GM13977 (cell line): ENCODE results near the gene NFU1.
A peak's percentile ranks its signal among the peaks of the same experiment; 100 is the strongest.
"Not testable (repeated sequence)": the region's sequence is repeated elsewhere in the genome, so short reads cannot be mapped to it uniquely, and the experiment has no call there.

ENCODE experiments used
- DNase-seq: peaks from one replicate; pipeline ENCODE4 v3.0.0; 2012; ENCODE audit warnings: low spot score
- in situ Hi-C: fragments of 300-500 bp; cut with MboI; formaldehyde crosslinking; loops from one replicate; pipeline ENCODE4 v1.12.0; 2022; ENCODE audit warnings: low sequenced_read_pairs, low pct_unique_long_range_greater_than_20kb, mixed read lengths, inconsistent platforms; ENCODE audit not compliant: unreplicated experiment
- TF ChIP-seq, protein P1 (sequence below): IDR thresholded peaks from 2 replicates; pipeline ENCODE4 v1.5.1; 2012; ENCODE audit warnings: mild to moderate bottlenecking, control low read depth; ENCODE audit not compliant: insufficient read depth; ENCODE audit errors: extremely low read depth, missing control alignments

Gene NFU1

DNA sequence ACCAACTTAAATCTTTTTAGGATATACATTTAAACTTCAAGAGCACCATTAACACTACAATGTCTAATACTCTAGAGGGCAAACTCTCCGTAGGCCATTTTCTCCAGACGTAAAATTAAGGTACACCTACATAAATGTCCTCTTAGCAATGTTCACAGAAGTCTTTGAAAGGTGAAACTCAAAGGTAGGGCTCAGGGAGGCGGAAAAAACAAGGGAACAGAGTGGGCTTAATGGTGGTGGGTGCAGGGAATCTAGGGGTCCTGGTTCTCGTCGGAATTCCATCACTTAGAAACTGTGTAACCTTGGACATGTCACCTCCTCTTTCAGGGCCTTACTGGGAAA lies 668 bp downstream of the NFU1 start:
- TF ChIP-seq, protein P1, sequence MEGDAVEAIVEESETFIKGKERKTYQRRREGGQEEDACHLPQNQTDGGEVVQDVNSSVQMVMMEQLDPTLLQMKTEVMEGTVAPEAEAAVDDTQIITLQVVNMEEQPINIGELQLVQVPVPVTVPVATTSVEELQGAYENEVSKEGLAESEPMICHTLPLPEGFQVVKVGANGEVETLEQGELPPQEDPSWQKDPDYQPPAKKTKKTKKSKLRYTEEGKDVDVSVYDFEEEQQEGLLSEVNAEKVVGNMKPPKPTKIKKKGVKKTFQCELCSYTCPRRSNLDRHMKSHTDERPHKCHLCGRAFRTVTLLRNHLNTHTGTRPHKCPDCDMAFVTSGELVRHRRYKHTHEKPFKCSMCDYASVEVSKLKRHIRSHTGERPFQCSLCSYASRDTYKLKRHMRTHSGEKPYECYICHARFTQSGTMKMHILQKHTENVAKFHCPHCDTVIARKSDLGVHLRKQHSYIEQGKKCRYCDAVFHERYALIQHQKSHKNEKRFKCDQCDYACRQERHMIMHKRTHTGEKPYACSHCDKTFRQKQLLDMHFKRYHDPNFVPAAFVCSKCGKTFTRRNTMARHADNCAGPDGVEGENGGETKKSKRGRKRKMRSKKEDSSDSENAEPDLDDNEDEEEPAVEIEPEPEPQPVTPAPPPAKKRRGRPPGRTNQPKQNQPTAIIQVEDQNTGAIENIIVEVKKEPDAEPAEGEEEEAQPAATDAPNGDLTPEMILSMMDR: peak; percentile 9

DNA sequence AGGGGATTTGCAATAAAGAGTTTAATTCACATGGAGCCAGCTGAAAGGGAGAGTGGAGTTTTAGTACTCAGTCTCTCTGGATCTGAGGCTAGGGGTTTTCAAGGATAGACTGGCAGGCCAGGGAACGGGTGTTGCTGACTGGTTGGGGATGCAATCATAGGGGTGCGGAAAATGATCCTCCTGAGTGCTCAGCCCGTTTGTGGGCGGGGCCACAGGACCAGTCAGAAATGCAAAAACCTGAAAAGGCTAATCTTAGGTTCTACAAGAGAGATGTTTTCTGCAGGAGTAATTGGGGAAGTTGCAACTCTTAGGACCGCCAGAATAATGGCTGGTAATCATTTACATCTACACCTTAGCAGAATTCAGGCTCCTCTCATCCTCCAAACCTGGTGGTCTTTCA lies 2.5 kb downstream of the NFU1 start:
- TF ChIP-seq, protein P1: no peak
- in situ Hi-C loops: no loop called here
- no peak for DNase-seq

More for the DNA sequence above, 668 bp downstream of the NFU1 start:
- peak; percentile 37 for DNase-seq
- in situ Hi-C loops: no loop called here

DNA sequence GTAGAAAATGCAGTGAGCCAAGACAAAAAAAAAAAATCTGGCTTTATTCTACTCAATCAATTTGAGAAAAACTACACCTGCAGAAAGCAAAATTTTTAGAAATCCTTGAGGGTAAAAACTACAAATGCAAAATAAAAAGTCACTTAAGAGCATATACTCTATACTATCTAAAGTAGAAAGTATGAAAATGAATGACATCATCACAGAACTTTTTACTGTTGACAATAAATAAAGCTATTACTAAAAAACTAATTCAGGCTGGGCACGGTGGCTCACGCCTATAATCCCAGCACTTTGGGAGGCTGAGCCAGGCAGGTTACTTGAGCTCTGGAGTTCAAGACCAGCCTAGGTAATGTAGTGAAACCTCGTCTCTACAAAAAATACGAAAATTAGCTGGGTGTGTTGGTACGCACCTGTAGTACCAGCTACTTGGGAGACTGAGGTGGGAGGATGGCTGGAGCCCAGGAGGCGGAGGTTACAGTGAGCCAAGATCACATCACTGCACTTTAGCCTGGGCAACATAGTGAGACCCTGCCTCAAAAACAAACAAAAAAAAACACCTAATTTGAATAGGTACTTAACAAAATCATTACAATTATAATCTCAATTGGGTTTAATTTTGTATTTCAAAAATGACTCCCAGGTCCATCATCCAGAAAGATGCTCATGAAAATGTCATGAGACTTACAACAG lies 7.6 kb downstream of the NFU1 start:
- TF ChIP-seq, protein P1: no peak
- no peak for DNase-seq
- in situ Hi-C loops: no loop called here

DNA sequence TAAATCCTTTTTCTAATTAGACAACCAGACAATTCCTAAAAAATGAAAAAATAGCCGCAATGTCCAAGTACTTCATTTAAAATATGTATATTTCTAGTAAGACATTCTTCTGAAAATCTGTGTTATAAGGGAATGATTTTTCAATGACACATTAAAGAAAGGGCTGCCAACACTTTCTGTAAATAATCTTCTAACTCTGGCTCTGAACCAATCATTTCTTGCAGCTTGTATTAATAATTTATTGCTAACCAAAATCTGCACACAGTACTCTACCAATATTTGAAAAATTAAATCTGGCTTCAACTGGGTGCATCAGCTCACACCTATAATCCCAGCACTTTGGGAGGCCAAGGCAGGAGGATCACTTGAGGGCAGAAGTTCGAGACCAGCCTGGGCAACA lies 8.3 kb downstream of the NFU1 start:
- DNase-seq: no peak
- TF ChIP-seq, protein P1: no peak
- in situ Hi-C loops: no loop called here

DNA sequence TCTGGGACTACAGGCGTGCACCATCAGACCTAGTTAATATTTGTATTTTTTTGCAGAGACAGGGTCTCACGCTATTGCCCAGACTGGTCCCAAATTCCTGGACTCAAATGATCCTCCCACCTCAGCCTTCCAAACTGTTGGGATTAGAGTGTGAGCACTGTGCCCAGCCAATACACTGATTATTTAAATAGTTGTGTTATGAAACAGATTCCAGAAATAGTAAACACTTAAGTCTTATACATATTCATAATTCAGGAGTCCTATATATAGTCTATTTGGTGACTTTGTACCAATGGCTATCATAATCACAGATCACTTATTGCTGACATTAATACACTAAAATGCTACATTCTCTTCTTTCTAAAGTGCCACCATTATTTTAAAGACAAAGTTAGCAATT lies 12.8 kb downstream of the NFU1 start:
- in situ Hi-C loops: no loop called here
- TF ChIP-seq, protein P1: no peak
- DNase-seq: no peak

DNA sequence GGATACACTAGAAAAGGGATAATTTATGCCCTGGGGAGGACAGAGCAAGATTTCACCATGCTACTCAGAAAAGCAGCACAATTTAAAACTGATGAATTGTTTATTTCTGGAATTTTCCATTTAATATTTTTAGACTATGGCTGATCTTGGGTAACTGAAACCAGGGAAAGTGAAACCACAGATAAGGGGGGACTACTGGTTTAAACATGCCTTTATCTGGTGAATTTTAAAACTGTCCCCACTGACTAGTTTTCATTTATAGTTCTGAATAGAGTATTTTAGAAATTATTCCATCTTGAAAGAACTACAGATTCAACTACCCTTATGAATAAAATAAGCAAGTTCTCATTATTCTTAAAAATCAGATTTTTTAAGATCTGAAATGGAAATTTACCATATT lies 15.0 kb downstream of the NFU1 start:
- in situ Hi-C loops: no loop called here
- TF ChIP-seq, protein P1: no peak
- no peak for DNase-seq

DNA sequence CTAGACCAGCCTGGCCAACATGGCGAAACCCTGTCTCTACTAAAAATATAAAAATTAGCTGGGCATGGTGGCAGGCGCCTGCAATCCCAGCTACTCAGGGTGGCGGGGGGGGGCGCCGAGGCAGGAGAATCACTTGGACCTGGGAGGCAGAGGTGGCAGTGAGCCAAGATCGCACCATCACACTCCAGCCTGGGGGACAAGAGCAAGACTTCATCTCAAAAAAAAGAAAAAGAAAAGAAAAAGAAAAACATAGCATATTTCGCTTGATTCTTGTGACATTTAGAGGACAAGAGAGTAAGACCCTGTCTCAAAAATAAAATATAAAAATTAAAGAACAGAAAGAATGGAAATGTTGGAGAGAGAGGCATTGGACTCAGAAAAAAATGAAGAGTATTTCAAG lies 18.1 kb downstream of the NFU1 start:
- in situ Hi-C loops, DNase-seq: not testable (repeated sequence)
